ENCODE results near the gene PROX1.

Gene PROX1

DNA sequence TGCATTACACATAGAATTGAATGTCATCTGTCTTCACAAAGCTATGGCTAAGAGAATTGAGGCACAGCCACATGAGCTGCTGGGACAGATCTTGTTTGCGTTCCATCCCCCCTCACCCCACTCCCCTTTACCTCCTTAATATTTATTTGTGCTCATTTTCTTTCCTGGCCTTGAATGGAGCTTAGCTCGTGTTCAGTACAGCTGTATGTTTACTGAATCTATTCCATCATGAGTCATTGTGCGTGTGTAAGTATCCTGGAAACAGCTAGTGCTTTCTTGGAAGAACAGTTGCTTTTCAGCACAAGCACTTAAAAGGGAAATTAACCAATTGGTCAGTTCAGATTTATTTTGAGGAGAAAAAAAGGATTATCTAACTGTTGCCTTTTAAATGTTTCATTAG, 14.7 kb downstream of the PROX1 start:
- no peak overlapping the region for H2AFZ ChIP-seq (ENCODE audit: low read depth, low read length)
- H3K4me2 ChIP-seq (ENCODE audit: insufficient read depth, low read length) = no peak overlapping the region
- no peaks in the 10 kb centered on the region for H4K20me1 ChIP-seq (ENCODE audit: insufficient read depth, low read length)
- H3K36me3 ChIP-seq (ENCODE audit: insufficient read depth, low read length) = no peaks in the 10 kb centered on the region
- TF ChIP-seq, protein P1, sequence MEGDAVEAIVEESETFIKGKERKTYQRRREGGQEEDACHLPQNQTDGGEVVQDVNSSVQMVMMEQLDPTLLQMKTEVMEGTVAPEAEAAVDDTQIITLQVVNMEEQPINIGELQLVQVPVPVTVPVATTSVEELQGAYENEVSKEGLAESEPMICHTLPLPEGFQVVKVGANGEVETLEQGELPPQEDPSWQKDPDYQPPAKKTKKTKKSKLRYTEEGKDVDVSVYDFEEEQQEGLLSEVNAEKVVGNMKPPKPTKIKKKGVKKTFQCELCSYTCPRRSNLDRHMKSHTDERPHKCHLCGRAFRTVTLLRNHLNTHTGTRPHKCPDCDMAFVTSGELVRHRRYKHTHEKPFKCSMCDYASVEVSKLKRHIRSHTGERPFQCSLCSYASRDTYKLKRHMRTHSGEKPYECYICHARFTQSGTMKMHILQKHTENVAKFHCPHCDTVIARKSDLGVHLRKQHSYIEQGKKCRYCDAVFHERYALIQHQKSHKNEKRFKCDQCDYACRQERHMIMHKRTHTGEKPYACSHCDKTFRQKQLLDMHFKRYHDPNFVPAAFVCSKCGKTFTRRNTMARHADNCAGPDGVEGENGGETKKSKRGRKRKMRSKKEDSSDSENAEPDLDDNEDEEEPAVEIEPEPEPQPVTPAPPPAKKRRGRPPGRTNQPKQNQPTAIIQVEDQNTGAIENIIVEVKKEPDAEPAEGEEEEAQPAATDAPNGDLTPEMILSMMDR (IDR thresholded peaks at IDR 0.05; ENCODE audit: borderline replicate concordance, extremely low read depth, low read length, poor library complexity, severe bottlenecking) = no peak
- TF ChIP-seq EZH2 (IDR thresholded peaks at IDR 0.05; ENCODE audit: borderline replicate concordance, low read depth, low read length, severe bottlenecking) = no peak
- H3K27me3 ChIP-seq (ENCODE audit: insufficient read depth, low read length, poor library complexity) = no peaks in the 10 kb centered on the region
- 0 out of 3 replicates have a peak, but pooled peaks have one; percentile 27 for ATAC-seq (ENCODE audit: insufficient read depth, low read depth)
- no peaks in the 10 kb centered on the region for H3K9me3 ChIP-seq (ENCODE audit: insufficient read depth, low read length, severe bottlenecking)
- H3K9ac ChIP-seq (ENCODE audit: low read depth, low read length) = no peak overlapping the region
- no peak for DNase-seq
- no peak overlapping the region for H3K27ac ChIP-seq (ENCODE audit: low read length)
- peaks cover 6% of the 10 kb centered on the region; the same call in 1 of the 2 replicates for H3K4me1 ChIP-seq (ENCODE audit: insufficient read depth, low read length)
- no peak overlapping the region for H3K4me3 ChIP-seq (ENCODE audit: low read depth in 1 of 2, low read length in 2 of 2)
- no peaks in the 10 kb centered on the region for H3K79me2 ChIP-seq (ENCODE audit: insufficient read depth, low read length)

DNA sequence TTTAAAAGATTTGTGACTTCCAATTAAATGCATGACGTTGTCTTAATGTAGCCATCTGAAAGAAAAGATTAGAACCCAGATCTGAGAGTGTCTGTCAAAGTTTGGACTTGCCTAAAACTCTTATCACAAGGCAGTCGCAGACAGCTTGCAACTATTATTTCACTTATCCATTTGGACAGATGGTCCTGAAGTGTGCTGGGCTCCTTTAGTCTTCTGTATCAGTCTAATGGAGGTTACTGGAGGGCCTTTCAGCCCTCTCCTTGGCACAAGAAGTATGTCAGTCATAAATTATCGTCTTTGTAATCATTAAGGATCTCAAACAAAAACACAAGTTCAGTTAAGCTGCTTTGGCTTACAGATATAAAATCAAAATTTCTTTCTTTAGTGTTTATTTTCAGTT, 15.5 kb downstream of the PROX1 start:
- DNase-seq (no peak), ATAC-seq (ENCODE audit: insufficient read depth, low read depth) (no peak)
- peaks cover 6% of the 10 kb centered on the region; the same call in 1 of the 2 replicates for H3K4me1 ChIP-seq (ENCODE audit: insufficient read depth, low read length)
- H3K4me2 ChIP-seq (ENCODE audit: insufficient read depth, low read length) = no peak overlapping the region
- no peak overlapping the region for H3K9ac ChIP-seq (ENCODE audit: low read depth, low read length)
- no peaks in the 10 kb centered on the region for H3K9me3 ChIP-seq (ENCODE audit: insufficient read depth, low read length, severe bottlenecking)
- H2AFZ ChIP-seq (ENCODE audit: low read depth, low read length) = no peak overlapping the region
- H3K79me2 ChIP-seq (ENCODE audit: insufficient read depth, low read length) = no peaks in the 10 kb centered on the region
- no peaks in the 10 kb centered on the region for H4K20me1 ChIP-seq (ENCODE audit: insufficient read depth, low read length)
- TF ChIP-seq, protein P1 (IDR thresholded peaks at IDR 0.05; ENCODE audit: borderline replicate concordance, extremely low read depth, low read length, poor library complexity, severe bottlenecking) = no peak
- no peak for TF ChIP-seq EZH2 (IDR thresholded peaks at IDR 0.05; ENCODE audit: borderline replicate concordance, low read depth, low read length, severe bottlenecking)
- H3K36me3 ChIP-seq (ENCODE audit: insufficient read depth, low read length) = no peaks in the 10 kb centered on the region
- no peak overlapping the region for H3K4me3 ChIP-seq (ENCODE audit: low read depth in 1 of 2, low read length in 2 of 2)
- no peaks in the 10 kb centered on the region for H3K27me3 ChIP-seq (ENCODE audit: insufficient read depth, low read length, poor library complexity)
- H3K27ac ChIP-seq (ENCODE audit: low read length) = no peak overlapping the region

DNA sequence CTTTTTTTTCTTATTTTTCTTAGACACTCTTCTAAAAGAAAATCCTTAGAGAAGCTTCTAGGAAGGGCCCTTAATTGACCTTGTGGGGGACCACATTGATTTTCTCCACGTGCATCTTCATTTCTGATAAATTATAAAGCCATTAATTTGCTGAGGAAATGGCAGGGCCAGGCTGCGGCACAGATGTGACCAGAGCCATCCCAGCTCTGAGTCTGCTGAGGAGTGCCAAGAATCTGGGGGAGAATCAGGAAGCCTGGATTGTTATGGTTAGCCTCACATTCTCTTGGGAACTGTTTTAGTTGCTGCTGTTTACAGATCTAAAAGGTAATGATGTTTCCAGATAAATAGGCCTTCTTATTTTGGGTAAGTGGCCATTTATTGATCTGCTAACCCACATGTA, 16.2 kb downstream of the PROX1 start:
- Histone ChIP-seq H3K4me2 (ENCODE audit: insufficient read depth, low read length) (no peak overlapping the region), H4K20me1 (ENCODE audit: insufficient read depth, low read length) (no peaks in the 10 kb centered on the region), H3K9me3 (ENCODE audit: insufficient read depth, low read length, severe bottlenecking) (no peaks in the 10 kb centered on the region), H3K9ac (ENCODE audit: low read depth, low read length) (no peak overlapping the region), H3K36me3 (ENCODE audit: insufficient read depth, low read length) (no peaks in the 10 kb centered on the region), H2AFZ (ENCODE audit: low read depth, low read length) (no peak overlapping the region), H3K4me3 (ENCODE audit: low read depth in 1 of 2, low read length in 2 of 2) (no peak overlapping the region), H3K4me1 (ENCODE audit: insufficient read depth, low read length) (peaks cover 6% of the 10 kb centered on the region; the same call in 1 of the 2 replicates), H3K79me2 (ENCODE audit: insufficient read depth, low read length) (no peaks in the 10 kb centered on the region), H3K27ac (ENCODE audit: low read length) (no peak overlapping the region), H3K27me3 (ENCODE audit: insufficient read depth, low read length, poor library complexity) (no peaks in the 10 kb centered on the region)
- DNase-seq (no peak), ATAC-seq (ENCODE audit: insufficient read depth, low read depth) (no peak)
- TF ChIP-seq EZH2 (IDR thresholded peaks at IDR 0.05; ENCODE audit: borderline replicate concordance, low read depth, low read length, severe bottlenecking) = no peak
- TF ChIP-seq, protein P1 (IDR thresholded peaks at IDR 0.05; ENCODE audit: borderline replicate concordance, extremely low read depth, low read length, poor library complexity, severe bottlenecking) = no peak

DNA sequence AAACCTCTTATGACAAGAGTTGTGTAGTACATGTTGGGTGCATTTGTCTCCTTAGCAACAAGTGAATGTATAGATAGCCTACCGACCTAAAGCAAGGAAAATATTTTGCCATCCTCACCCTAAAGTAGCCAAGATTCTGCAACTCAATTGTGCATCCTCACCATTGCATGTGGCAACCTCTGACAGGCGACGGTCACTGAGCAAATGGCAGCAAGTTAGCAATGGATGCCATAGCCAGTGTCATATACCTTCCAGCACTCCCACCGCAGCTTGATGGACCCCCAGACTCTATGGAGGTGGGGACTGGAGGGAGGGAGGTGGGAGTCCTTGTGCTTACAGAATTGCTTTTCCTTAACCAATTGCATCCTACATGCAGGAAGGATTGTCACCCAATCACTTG, 17.0 kb downstream of the PROX1 start:
- no peaks in the 10 kb centered on the region for H3K27me3 ChIP-seq (ENCODE audit: insufficient read depth, low read length, poor library complexity)
- no peaks in the 10 kb centered on the region for H4K20me1 ChIP-seq (ENCODE audit: insufficient read depth, low read length)
- no peak for DNase-seq
- peaks cover 6% of the 10 kb centered on the region; the same call in 1 of the 2 replicates for H3K4me1 ChIP-seq (ENCODE audit: insufficient read depth, low read length)
- H3K4me3 ChIP-seq (ENCODE audit: low read depth in 1 of 2, low read length in 2 of 2) = no peak overlapping the region
- no peak for TF ChIP-seq EZH2 (IDR thresholded peaks at IDR 0.05; ENCODE audit: borderline replicate concordance, low read depth, low read length, severe bottlenecking)
- TF ChIP-seq, protein P1 (IDR thresholded peaks at IDR 0.05; ENCODE audit: borderline replicate concordance, extremely low read depth, low read length, poor library complexity, severe bottlenecking) = no peak
- no peak for ATAC-seq (ENCODE audit: insufficient read depth, low read depth)
- no peaks in the 10 kb centered on the region for H3K9me3 ChIP-seq (ENCODE audit: insufficient read depth, low read length, severe bottlenecking)
- no peak overlapping the region for H3K4me2 ChIP-seq (ENCODE audit: insufficient read depth, low read length)
- H3K27ac ChIP-seq (ENCODE audit: low read length) = no peak overlapping the region
- H3K9ac ChIP-seq (ENCODE audit: low read depth, low read length) = no peak overlapping the region
- H2AFZ ChIP-seq (ENCODE audit: low read depth, low read length) = no peak overlapping the region
- H3K79me2 ChIP-seq (ENCODE audit: insufficient read depth, low read length) = no peaks in the 10 kb centered on the region
- H3K36me3 ChIP-seq (ENCODE audit: insufficient read depth, low read length) = no peaks in the 10 kb centered on the region

Measured in DND-41 (cell line).